ENCODE data around the gene BLOC1S3. TPM values are rescaled to one million over a fixed set of nuclear protein-coding genes. Genes with fewer than 3 reads are reported as not detected.
A peak's percentile ranks its signal among the peaks of the same experiment; 100 is the strongest.

The BLOC1S3 gene
- total and polyA plus RNA-seq, 2 of the 4 experiments (the other 2 are of a cell fraction) = 1.1 to 4.9 TPM

DNA sequence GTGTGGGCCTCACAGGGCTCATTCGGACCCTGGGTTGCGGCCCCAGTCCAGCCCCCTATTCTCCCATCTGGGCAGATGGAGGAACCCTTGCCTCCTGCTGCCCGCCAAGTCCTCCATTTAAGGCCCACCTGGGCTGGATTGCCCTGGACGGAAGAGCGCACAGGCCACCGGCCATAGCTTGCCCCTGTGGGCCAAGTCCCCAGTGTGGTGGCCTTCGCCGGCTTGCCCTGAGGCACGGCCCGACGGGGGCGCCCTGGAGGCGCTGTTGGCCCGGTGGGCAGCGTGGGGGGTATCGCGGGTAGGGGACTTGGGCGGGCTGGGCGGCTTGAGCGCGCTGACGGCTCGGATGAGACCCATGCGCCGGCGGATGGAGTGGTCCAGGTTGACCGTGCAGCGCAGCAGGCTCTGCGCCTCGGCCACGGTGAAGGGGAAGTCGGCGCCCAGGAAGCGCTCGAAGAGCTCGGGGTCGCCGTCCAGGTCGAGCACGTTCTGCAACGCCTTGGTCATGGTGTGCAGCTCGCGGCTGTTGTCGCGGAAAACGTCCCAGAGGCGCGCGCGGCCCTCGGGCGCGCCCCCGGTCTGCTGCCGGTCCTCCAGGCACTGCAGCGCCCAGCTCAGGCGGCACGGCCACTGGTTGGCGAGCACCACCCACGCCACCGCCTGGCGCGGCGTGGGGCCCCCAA is 26.6 kb upstream of the BLOC1S3 start:
- H3K4me3 ChIP-seq (ENCODE audit: insufficient read depth, low read depth, low read length) = peak overlapping the region; percentile 19
- intact Hi-C loops (cut with micrococcal nuclease) = no loop called here
- no peak overlapping the region for H3K9ac ChIP-seq (ENCODE audit: low read depth, low read length)
- no peak overlapping the region for H3K56ac ChIP-seq (ENCODE audit: extremely low read depth, insufficient read depth, low read length)
- H3K4me1 ChIP-seq (ENCODE audit: control insufficient read depth, insufficient read depth, low read length) = peaks cover 18% of the 10 kb centered on the region
- CTCF ChIA-PET = interaction anchor here (1.1 kb wide), 1 partner anchor 26 kb away, joined by 3 read pairs; the partner anchor contains the start of gene TRAPPC6A
- no peaks in the 10 kb centered on the region for H3K9me3 ChIP-seq (ENCODE audit: control insufficient read depth, insufficient read depth, low read length)
- peak overlapping the region; percentile 76 for H3K4me2 ChIP-seq (ENCODE audit: low read depth, low read length)
- H4K91ac ChIP-seq (ENCODE audit: insufficient read depth, low read depth, low read length) = no peak overlapping the region
- H3K36me3 ChIP-seq (ENCODE audit: control insufficient read depth, insufficient read depth, low read length) = peaks cover 4% of the 10 kb centered on the region; the same call in 1 of the 2 replicates
- ATAC-seq (ENCODE audit: low read depth) (no peak), DNase-seq (no peak)
- no peak overlapping the region for H2AK5ac ChIP-seq (ENCODE audit: low read depth, low read length)
- no peak overlapping the region for H3K18ac ChIP-seq (ENCODE audit: low read depth, low read length)
- H2BK15ac ChIP-seq (ENCODE audit: low read depth, low read length) = no peak overlapping the region
- H4K20me1 ChIP-seq (ENCODE audit: insufficient read depth, low read length) = peaks cover 8% of the 10 kb centered on the region
- in situ Hi-C loops (cut with MboI; ENCODE audit: low sequenced_read_pairs) = no loop called here
- H3K14ac ChIP-seq (replicated peaks; ENCODE audit: low read depth, low read length) = no peak overlapping the region
- TF ChIP-seq CEBPB (IDR thresholded peaks at IDR 0.05; ENCODE audit: low read depth, low read length) = no peak
- no peak for TF ChIP-seq SMC3 (IDR thresholded peaks at IDR 0.05; ENCODE audit: low read depth, low read length)
- no peak for TF ChIP-seq NFE2L2 (IDR thresholded peaks at IDR 0.05; ENCODE audit: low read depth, low read length)
- TF ChIP-seq FOS (IDR thresholded peaks at IDR 0.05; ENCODE audit: low read depth, low read length) = no peak
- TF ChIP-seq RCOR1 (IDR thresholded peaks at IDR 0.05; ENCODE audit: insufficient replicate concordance, low read length) = no peak
- TF ChIP-seq POLR2A (IDR thresholded peaks at IDR 0.05; ENCODE audit: low read depth, low read length) = no peak
- no peak for TF ChIP-seq CHD1 (IDR thresholded peaks at IDR 0.05; ENCODE audit: low read depth, low read length)
- TF ChIP-seq RAD21 (IDR thresholded peaks at IDR 0.05; ENCODE audit: low read length) = no peak
- TF ChIP-seq MAZ (IDR thresholded peaks at IDR 0.05; ENCODE audit: borderline replicate concordance, low read depth, low read length) = no peak
- no peak for TF ChIP-seq MXI1 (IDR thresholded peaks at IDR 0.05; ENCODE audit: borderline replicate concordance, low read depth, low read length)
- TF ChIP-seq, protein P1, sequence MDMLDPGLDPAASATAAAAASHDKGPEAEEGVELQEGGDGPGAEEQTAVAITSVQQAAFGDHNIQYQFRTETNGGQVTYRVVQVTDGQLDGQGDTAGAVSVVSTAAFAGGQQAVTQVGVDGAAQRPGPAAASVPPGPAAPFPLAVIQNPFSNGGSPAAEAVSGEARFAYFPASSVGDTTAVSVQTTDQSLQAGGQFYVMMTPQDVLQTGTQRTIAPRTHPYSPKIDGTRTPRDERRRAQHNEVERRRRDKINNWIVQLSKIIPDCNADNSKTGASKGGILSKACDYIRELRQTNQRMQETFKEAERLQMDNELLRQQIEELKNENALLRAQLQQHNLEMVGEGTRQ (IDR thresholded peaks at IDR 0.05; ENCODE audit: low read depth, low read length) = no peak
- TF ChIP-seq, protein P2, sequence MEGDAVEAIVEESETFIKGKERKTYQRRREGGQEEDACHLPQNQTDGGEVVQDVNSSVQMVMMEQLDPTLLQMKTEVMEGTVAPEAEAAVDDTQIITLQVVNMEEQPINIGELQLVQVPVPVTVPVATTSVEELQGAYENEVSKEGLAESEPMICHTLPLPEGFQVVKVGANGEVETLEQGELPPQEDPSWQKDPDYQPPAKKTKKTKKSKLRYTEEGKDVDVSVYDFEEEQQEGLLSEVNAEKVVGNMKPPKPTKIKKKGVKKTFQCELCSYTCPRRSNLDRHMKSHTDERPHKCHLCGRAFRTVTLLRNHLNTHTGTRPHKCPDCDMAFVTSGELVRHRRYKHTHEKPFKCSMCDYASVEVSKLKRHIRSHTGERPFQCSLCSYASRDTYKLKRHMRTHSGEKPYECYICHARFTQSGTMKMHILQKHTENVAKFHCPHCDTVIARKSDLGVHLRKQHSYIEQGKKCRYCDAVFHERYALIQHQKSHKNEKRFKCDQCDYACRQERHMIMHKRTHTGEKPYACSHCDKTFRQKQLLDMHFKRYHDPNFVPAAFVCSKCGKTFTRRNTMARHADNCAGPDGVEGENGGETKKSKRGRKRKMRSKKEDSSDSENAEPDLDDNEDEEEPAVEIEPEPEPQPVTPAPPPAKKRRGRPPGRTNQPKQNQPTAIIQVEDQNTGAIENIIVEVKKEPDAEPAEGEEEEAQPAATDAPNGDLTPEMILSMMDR (conservative IDR thresholded peaks at IDR 0.05; ENCODE audit: low read depth, low read length) = no peak
- TF ChIP-seq, protein P3, sequence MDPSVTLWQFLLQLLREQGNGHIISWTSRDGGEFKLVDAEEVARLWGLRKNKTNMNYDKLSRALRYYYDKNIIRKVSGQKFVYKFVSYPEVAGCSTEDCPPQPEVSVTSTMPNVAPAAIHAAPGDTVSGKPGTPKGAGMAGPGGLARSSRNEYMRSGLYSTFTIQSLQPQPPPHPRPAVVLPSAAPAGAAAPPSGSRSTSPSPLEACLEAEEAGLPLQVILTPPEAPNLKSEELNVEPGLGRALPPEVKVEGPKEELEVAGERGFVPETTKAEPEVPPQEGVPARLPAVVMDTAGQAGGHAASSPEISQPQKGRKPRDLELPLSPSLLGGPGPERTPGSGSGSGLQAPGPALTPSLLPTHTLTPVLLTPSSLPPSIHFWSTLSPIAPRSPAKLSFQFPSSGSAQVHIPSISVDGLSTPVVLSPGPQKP (IDR thresholded peaks at IDR 0.05; ENCODE audit: borderline replicate concordance, low read depth, low read length) = no peak
- TF ChIP-seq RFX5 (IDR thresholded peaks at IDR 0.05; ENCODE audit: low read depth, low read length) = no peak
- no peak for TF ChIP-seq BHLHE40 (IDR thresholded peaks at IDR 0.05; ENCODE audit: low read depth, low read length)
- TF ChIP-seq MAFK (IDR thresholded peaks at IDR 0.05; ENCODE audit: low read depth, low read length) = no peak
- peak overlapping the region; percentile 86 for H2AFZ ChIP-seq (replicated peaks; ENCODE audit: low read length, poor library complexity)
- H3K9me1 ChIP-seq (ENCODE audit: insufficient read depth, low read length) = peaks cover 7% of the 10 kb centered on the region; the same call in 1 of the 2 replicates
- H4K8ac ChIP-seq (ENCODE audit: low read depth in 2 of 2, low read length in 2 of 2) = no peak overlapping the region
- H2BK5ac ChIP-seq (ENCODE audit: low read depth, low read length, poor library complexity, severe bottlenecking) = no peak overlapping the region
- dilution Hi-C loops (cut with HindIII; ENCODE audit: low sequenced_read_pairs, unreplicated experiment) = no loop called here
- BruUV-seq (replicated peaks) = no TSS peak
- H3K4ac ChIP-seq (ENCODE audit: low read depth, low read length) = no peak overlapping the region
- 13% methylated on average over 29 of the region's 64 CpGs; no CpG with 5 or more reads in 1 of the 2 experiments for WGBS, 2 experiments (ENCODE audit: extremely low coverage in 2 of 2, insufficient read length in 1 of 2)
- no peak overlapping the region for H3K23ac ChIP-seq (ENCODE audit: low read depth, low read length)
- H4K5ac ChIP-seq (ENCODE audit: low read depth, low read length) = no peak overlapping the region
- H2AK9ac ChIP-seq (replicated peaks; ENCODE audit: low read depth, low read length, poor library complexity) = peak overlapping the region; percentile 58
- no peak overlapping the region for H2BK120ac ChIP-seq (ENCODE audit: low read depth, low read length)
- no peak overlapping the region for H2BK20ac ChIP-seq (ENCODE audit: low read depth, low read length)
- H3K27me3 ChIP-seq (ENCODE audit: control insufficient read depth, insufficient read depth, low read length) = peaks cover 20% of the 10 kb centered on the region
- POLR2A ChIA-PET (ENCODE audit: unreplicated experiment) = no interaction called here
- no peak overlapping the region for H3K27ac ChIP-seq (ENCODE audit: insufficient read depth, low read length)
- no peaks in the 10 kb centered on the region for H3K79me1 ChIP-seq (ENCODE audit: low read depth in 1 of 2, low read length in 2 of 2)
